ENCODE results near the gene YLPM1.

Gene YLPM1

GRCh38 chr14:74879427-74880182 is 116.5 kb downstream of the YLPM1 start:
- no peak for DNase-seq

- DNase-seq: peak; percentile 39 to 83
Measured at GRCh38 chr14:74881431-74882102, 118.5 kb downstream of the YLPM1 start, which contains the start of gene DLST. DLST (plus strand) TSS chr14:74881916; CDS start chr14:74881954, 38 bp downstream.

DNA sequence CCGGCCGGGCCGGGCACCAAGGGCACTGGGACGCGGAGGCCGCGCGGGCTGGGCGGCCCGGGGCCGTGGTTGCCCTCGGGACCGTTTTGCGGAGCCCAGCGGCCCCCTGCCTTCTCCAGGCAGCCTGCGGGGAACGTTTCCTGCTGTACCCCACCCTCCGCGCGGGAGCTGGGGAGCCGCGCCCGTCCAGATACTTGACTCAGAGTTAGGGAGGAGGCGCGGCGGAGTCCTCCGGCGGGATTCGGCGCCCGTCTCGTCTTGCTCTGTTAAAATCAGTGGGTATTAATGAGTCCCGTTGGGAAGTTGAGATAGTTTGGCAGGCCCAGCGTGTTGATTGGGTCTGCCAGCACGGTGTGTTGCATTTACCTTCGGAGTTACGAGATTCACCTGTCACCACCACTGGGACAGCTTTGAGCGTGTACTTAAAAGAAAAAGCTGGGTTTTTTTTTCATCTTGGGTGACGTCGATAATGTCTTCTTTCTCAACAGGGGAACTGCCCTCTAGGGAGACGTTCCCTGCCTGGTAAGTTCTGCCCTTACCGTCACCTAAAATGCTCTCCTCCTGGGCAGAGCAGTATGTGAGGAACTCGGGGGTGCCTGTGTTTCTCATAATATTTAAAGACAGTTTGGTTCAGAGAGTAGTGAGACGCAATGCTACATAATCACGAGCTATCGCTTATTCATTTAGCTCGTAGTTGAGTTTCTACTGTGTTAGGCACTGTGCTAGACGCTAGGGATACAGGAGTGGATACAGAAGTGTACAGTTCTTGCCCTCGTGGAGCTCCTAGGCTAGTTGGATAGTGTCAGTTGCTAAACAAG is 119.2 kb downstream of the YLPM1 start:
- no peak for DNase-seq
